Measurements from ENCODE around the gene PIK3CA. TPM values are rescaled to one million over a fixed set of nuclear protein-coding genes. Genes with fewer than 3 reads are reported as not detected.

The PIK3CA gene
- total and polyA plus RNA-seq, 4 donors = 4.5 to 42.9 (median 16.0) TPM

DNA sequence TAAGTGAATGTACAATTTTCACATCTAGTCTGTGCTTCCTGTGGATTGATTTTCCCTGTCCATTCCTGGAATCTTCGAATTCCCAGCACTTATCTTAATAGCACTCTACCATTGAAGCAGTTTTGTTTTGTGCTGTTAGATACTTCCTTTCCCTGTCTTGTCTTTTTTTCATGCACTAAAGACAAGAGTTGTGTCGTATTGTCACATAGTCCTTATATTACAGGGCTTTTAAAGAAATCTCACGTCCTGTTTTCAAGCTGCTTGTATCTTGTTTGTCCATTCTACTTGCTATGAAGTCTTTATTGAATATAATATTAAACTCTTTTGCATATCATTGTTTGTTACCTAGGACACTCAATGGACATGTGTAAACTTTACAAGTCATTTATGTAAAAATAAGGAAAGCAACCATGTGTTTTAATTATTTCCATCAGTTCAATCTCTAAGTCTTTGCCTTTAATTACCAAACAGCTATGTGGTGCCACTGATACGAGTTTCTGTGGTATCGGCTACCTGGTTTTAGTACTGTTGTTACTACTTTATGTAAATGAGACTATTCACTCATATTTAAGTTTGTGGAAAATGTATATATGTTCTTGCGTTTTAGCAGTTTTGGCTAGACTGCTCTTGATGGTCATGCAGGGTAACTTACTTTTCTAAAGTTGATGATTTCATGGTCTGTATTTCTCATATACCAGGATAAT lies 10.3 kb downstream of the PIK3CA start:
- ATAC-seq (ENCODE audit: insufficient read depth, low FRiP score) (no peak), DNase-seq (no peak)
- H3K4me1 ChIP-seq (ENCODE audit: control insufficient read depth in 5 of 5, insufficient read depth in 5 of 5, low read length in 5 of 5) = peaks cover 0 to 20% (median 4%) of the 10 kb centered on the region in 5 donors
- H3K9ac ChIP-seq (ENCODE audit: insufficient read depth in 1 of 2, low read length in 2 of 2) = no peak overlapping the region
- H3K9me3 ChIP-seq (ENCODE audit: control insufficient read depth in 4 of 4, insufficient read depth in 3 of 4, low read length in 3 of 4) = peaks cover 0 to 2% (median 0%) of the 10 kb centered on the region in 4 donors
- H3K27ac ChIP-seq (ENCODE audit: low read depth in 1 of 2, low read length in 1 of 2) = no peak overlapping the region
- H3K27me3 ChIP-seq (ENCODE audit: control insufficient read depth in 3 of 3, insufficient read depth in 3 of 3, low read length in 2 of 3) = no peaks in the 10 kb centered on the region
- WGBS, 2 donors = 78 to 88% methylated on average over 6 of the region's 6 CpGs
- TF ChIP-seq, protein P1, sequence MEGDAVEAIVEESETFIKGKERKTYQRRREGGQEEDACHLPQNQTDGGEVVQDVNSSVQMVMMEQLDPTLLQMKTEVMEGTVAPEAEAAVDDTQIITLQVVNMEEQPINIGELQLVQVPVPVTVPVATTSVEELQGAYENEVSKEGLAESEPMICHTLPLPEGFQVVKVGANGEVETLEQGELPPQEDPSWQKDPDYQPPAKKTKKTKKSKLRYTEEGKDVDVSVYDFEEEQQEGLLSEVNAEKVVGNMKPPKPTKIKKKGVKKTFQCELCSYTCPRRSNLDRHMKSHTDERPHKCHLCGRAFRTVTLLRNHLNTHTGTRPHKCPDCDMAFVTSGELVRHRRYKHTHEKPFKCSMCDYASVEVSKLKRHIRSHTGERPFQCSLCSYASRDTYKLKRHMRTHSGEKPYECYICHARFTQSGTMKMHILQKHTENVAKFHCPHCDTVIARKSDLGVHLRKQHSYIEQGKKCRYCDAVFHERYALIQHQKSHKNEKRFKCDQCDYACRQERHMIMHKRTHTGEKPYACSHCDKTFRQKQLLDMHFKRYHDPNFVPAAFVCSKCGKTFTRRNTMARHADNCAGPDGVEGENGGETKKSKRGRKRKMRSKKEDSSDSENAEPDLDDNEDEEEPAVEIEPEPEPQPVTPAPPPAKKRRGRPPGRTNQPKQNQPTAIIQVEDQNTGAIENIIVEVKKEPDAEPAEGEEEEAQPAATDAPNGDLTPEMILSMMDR (IDR thresholded peaks at IDR 0.05; ENCODE audit: control extremely low read depth, extremely low read depth) = no peak
- no peak overlapping the region for H3K4me3 ChIP-seq
- H3K36me3 ChIP-seq (ENCODE audit: control insufficient read depth in 4 of 4, insufficient read depth in 4 of 4, low read length in 4 of 4) = no peaks in the 10 kb centered on the region

DNA sequence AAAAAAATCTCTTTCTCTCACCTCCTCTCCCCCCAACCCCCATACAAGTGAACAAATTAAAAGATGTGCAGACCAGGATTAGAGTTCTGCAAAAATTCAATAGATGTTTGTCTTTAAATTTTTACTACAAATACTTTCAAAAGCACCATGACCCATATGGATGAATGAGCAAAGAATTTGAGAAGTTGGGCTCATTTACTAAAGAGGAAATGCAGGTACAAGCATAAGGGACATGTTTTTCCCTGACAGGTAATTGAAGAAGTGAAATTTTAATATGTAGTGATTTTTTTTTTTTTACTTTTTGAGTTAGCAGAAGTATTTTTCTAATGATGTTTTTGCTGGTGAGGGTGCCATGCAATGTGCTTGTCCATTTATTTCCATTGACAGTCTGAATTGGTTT lies 15.3 kb downstream of the PIK3CA start:
- Histone ChIP-seq H3K4me1 (ENCODE audit: control insufficient read depth in 5 of 5, insufficient read depth in 5 of 5, low read length in 5 of 5) (peaks cover 0 to 12% (median 6%) of the 10 kb centered on the region in 5 donors), H3K9me3 (ENCODE audit: control insufficient read depth in 4 of 4, insufficient read depth in 3 of 4, low read length in 3 of 4) (no peaks in the 10 kb centered on the region), H3K4me3 (no peak overlapping the region), H3K27ac (ENCODE audit: low read depth in 1 of 2, low read length in 1 of 2) (no peak overlapping the region), H3K9ac (ENCODE audit: insufficient read depth in 1 of 2, low read length in 2 of 2) (no peak overlapping the region), H3K36me3 (ENCODE audit: control insufficient read depth in 4 of 4, insufficient read depth in 4 of 4, low read length in 4 of 4) (no peaks in the 10 kb centered on the region), H3K27me3 (ENCODE audit: control insufficient read depth in 3 of 3, insufficient read depth in 3 of 3, low read length in 2 of 3) (no peaks in the 10 kb centered on the region)
- no peak for DNase-seq
- TF ChIP-seq, protein P1 (IDR thresholded peaks at IDR 0.05; ENCODE audit: control extremely low read depth, extremely low read depth) = no peak
- ATAC-seq (ENCODE audit: insufficient read depth, low FRiP score) = no peak

DNA sequence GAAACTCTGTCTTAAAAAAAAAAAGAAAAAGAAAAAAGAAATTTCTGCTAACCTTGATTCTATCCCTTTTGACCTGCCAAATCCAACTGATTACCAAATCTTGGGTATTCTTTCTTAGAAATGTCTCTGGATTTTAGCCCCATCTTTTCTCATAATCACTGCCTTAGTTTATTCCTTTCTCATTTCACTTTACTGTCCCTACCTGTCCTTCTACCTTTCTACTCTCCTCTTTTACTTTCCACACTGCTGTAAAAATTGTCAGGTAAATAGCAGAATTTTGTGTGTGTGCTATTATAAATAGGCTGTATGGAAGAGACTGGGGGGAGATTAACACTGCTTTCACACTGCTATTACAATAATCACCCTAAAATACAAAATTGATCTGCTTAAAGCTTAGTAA lies 16.7 kb downstream of the PIK3CA start:
- no peak overlapping the region for H3K4me3 ChIP-seq
- no peaks in the 10 kb centered on the region for H3K27me3 ChIP-seq (ENCODE audit: control insufficient read depth in 3 of 3, insufficient read depth in 3 of 3, low read length in 2 of 3)
- H3K27ac ChIP-seq (ENCODE audit: low read depth in 1 of 2, low read length in 1 of 2) = no peak overlapping the region
- H3K9ac ChIP-seq (ENCODE audit: insufficient read depth in 1 of 2, low read length in 2 of 2) = no peak overlapping the region
- ATAC-seq (ENCODE audit: insufficient read depth, low FRiP score) (no peak), DNase-seq (no peak)
- H3K4me1 ChIP-seq (ENCODE audit: control insufficient read depth in 5 of 5, insufficient read depth in 5 of 5, low read length in 5 of 5) = peaks cover 0 to 12% (median 6%) of the 10 kb centered on the region in 5 donors
- no peaks in the 10 kb centered on the region for H3K36me3 ChIP-seq (ENCODE audit: control insufficient read depth in 4 of 4, insufficient read depth in 4 of 4, low read length in 4 of 4)
- TF ChIP-seq, protein P1 (IDR thresholded peaks at IDR 0.05; ENCODE audit: control extremely low read depth, extremely low read depth) = no peak
- H3K9me3 ChIP-seq (ENCODE audit: control insufficient read depth in 4 of 4, insufficient read depth in 3 of 4, low read length in 3 of 4) = no peaks in the 10 kb centered on the region

Data from lung (tissue), 12 donors.